Prostate gland (tissue), 2 donors: ENCODE results near the gene MORC2. TPM values are rescaled to one million over a fixed set of nuclear protein-coding genes. Genes with fewer than 3 reads are reported as not detected.

ENCODE experiments used
- DNase-seq: peaks from one replicate; pipeline ENCODE4 v3.0.0-alpha.2; 2019; ENCODE audit warnings: low spot score
- H3K27ac ChIP-seq, 2 donors: fragments of 200-600 bp; sonication (generic); 2 replicates each; pipeline ENCODE4 v1.5.1; 2017 to 2019
- H3K27me3 ChIP-seq: fragments of 200-600 bp; sonication (generic); replicated peaks from 2 replicates; pipeline ENCODE4 v1.5.1; 2019; ENCODE audit not compliant: insufficient read depth
- H3K36me3 ChIP-seq, 2 donors: fragments of 200-600 bp; sonication (generic); 1 replicate in 1 of 2; 2 replicates in 1 of 2; pipeline versions ENCODE4 v1.5.1 to v1.8.1; 2017 to 2019
- H3K4me1 ChIP-seq: fragments of 200-600 bp; sonication (generic); replicated peaks from 2 replicates; pipeline ENCODE4 v1.5.1; 2019
- H3K4me3 ChIP-seq, 2 donors: fragments of 200-600 bp; sonication (generic); 2 replicates each; pipeline ENCODE4 v1.5.1; 2017 to 2019
- H3K9me3 ChIP-seq: fragments of 200-600 bp; sonication (generic); 2 replicates; pipeline ENCODE4 v1.5.1; 2017
- POLR2A ChIP-seq: fragments of 450-650 bp; IDR thresholded peaks from one replicate; pipeline ENCODE4 v1.6.1; 2016; ENCODE audit warnings: antibody characterized with exemption, mild to moderate bottlenecking
- POLR2AphosphoS5 ChIP-seq: sonication (generic); formaldehyde crosslinking; IDR thresholded peaks from one replicate; pipeline ENCODE4 v1.6.1; 2017; ENCODE audit warnings: antibody characterized with exemption
- WGBS: methylation state at CpG from one replicate; pipeline ENCODE4 v1.1.5; 2018; 5-methylcytosine and 5-hydroxymethylcytosine counted together
- intact Hi-C: fragments of 100-400 bp; cut with DNase I; formaldehyde crosslinking; loops from one replicate; pipeline ENCODE4 v1.14.2; 2022
- total RNA-seq, 2 donors: library from RNA; depleted of rRNA; stranded (reverse); fragments of >200 nt; gene quantifications; one replicate each; pipeline ENCODE4 v1.1.0, GENCODE V29; 2016
- TF ChIP-seq, protein P1 (sequence below), 4 experiments: fragments of 200-600 bp in 2 of 4; fragments of 450-650 bp in 2 of 4; sonication (generic) in 2 of 4; IDR thresholded peaks; 1 replicate in 3 of 4; 2 replicates in 1 of 4; pipeline ENCODE4 v1.5.1; 2016 to 2019; ENCODE audit warnings: antibody characterized with exemption in 4 of 4, mild to moderate bottlenecking in 2 of 4, moderate library complexity in 2 of 4

MORC2 gene
- total RNA-seq, 2 donors from 2014 or later: 19.7 to 74.8 TPM

DNA sequence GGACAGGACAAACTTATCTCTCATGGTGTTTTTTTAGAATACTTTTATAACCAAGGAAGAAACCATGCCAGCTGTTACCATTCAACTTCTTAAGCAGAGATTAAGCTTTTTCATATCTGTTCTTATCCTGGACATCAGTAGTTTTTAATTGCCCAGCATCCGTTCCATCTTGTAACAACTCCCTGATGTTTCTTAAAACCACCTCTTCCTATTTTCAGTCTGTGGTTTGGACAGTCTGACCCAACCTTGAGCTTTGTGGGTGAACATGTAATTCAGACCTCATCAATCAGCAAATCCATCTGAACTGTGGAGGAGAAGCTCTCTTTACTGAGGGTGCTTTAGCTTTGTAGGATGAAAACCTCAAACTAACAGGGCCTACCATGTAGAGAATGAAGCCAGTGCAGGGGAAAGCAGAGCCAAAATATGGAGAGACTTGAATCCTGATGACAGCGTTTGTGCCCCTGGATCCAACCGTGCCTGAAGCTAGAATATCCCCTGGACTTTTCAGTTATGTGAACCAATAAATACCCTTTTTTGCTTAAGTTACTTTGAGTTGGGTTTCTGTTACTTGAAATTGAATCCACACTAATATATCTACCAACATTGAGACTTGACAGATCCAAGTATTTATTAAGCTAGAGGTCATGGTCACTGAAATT is 9.9 kb upstream of the MORC2 start:
- no peaks in the 10 kb centered on the region for H3K9me3 ChIP-seq
- no peak for DNase-seq
- intact Hi-C loops: no loop called here
- 95% methylated on average over 3 of the region's 3 CpGs for WGBS
- TF ChIP-seq POLR2AphosphoS5: no peak
- TF ChIP-seq, protein P1, sequence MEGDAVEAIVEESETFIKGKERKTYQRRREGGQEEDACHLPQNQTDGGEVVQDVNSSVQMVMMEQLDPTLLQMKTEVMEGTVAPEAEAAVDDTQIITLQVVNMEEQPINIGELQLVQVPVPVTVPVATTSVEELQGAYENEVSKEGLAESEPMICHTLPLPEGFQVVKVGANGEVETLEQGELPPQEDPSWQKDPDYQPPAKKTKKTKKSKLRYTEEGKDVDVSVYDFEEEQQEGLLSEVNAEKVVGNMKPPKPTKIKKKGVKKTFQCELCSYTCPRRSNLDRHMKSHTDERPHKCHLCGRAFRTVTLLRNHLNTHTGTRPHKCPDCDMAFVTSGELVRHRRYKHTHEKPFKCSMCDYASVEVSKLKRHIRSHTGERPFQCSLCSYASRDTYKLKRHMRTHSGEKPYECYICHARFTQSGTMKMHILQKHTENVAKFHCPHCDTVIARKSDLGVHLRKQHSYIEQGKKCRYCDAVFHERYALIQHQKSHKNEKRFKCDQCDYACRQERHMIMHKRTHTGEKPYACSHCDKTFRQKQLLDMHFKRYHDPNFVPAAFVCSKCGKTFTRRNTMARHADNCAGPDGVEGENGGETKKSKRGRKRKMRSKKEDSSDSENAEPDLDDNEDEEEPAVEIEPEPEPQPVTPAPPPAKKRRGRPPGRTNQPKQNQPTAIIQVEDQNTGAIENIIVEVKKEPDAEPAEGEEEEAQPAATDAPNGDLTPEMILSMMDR (IDR thresholded peaks at IDR 0.05): no peak
- TF ChIP-seq POLR2A: no peak
- H3K27ac ChIP-seq: no peak overlapping the region
- no peaks in the 10 kb centered on the region for H3K4me1 ChIP-seq
- no peaks in the 10 kb centered on the region for H3K27me3 ChIP-seq
- H3K36me3 ChIP-seq: peaks cover 0 to 4% of the 10 kb centered on the region in 2 donors
- no peak overlapping the region for H3K4me3 ChIP-seq

GRCh38 chr22:30970356-30970746 is 1.8 kb upstream of the MORC2 start:
- Histone ChIP-seq H3K4me3 (peak overlapping the region; percentile 91), H3K36me3 (peaks cover 0 to 11% of the 10 kb centered on the region in 2 donors), H3K27ac (peak overlapping the region in 1 of 2 donors; percentile 97), H3K9me3 (no peaks in the 10 kb centered on the region), H3K27me3 (no peaks in the 10 kb centered on the region), H3K4me1 (no peaks in the 10 kb centered on the region)
- DNase-seq: no peak
- intact Hi-C loops: no loop called here
- WGBS: 63% methylated on average over 3 of the region's 3 CpGs
- TF ChIP-seq POLR2AphosphoS5 (no peak), POLR2A (no peak)
- TF ChIP-seq, protein P1 (IDR thresholded peaks at IDR 0.05): no peak

- peak overlapping the region; percentile 91 for H3K4me3 ChIP-seq
- peaks cover 0 to 11% of the 10 kb centered on the region in 2 donors for H3K36me3 ChIP-seq
- intact Hi-C loops: loop anchor here (2.0 to 5.0 kb wide), 3 partner anchors 68 to 111 kb away; partner anchors contain the start of gene SMTN
- no peaks in the 10 kb centered on the region for H3K4me1 ChIP-seq
- peak overlapping the region; percentile 97 for H3K27ac ChIP-seq
- H3K27me3 ChIP-seq: no peaks in the 10 kb centered on the region
- no peaks in the 10 kb centered on the region for H3K9me3 ChIP-seq
- 5% methylated on average over 22 of the region's 49 CpGs for WGBS
- no peak for DNase-seq
- TF ChIP-seq POLR2AphosphoS5: no peak
- TF ChIP-seq, protein P1 (IDR thresholded peaks at IDR 0.05): no peak
- TF ChIP-seq POLR2A: no peak
Observed at GRCh38 chr22:30969532-30970355, 1.2 kb upstream of the MORC2 start.

- Histone ChIP-seq H3K27me3 (no peaks in the 10 kb centered on the region), H3K4me3 (peak within 1 kb of the TSS; percentile 91), H3K4me1 (no peaks in the 10 kb centered on the region), H3K9me3 (no peaks in the 10 kb centered on the region), H3K27ac (peak within 1 kb of the TSS; percentile 97), H3K36me3 (peaks cover 0 to 11% of the 10 kb centered on the region in 2 donors)
- intact Hi-C loops: loop anchor here (2.0 to 5.0 kb wide), 3 partner anchors 68 to 112 kb away; partner anchors contain the start of gene SMTN
- DNase-seq: peak; percentile 99
- under 1% methylated on average over 31 of the region's 67 CpGs for WGBS
- TF ChIP-seq POLR2A: peak; percentile 95
- TF ChIP-seq, protein P1 (IDR thresholded peaks at IDR 0.05): peak in 1 of 4 experiments; percentile 23
- peak; percentile 99 for TF ChIP-seq POLR2AphosphoS5
Observed at GRCh38 chr22:30968924-30969531, 454 bp upstream of the MORC2 start, which contains the start of gene TUG1. Gene TUG1 (plus strand): TSS chr22:30969265.
